PC-9 (cell line): ENCODE measurements around the gene TIGAR. TPM values are rescaled to one million over a fixed set of nuclear protein-coding genes. Genes with fewer than 3 reads are reported as not detected.

ENCODE experiments used
- BruUV-seq: library from RNA; stranded (reverse); fragments of 400-500 nt; replicated peaks from 2 replicates; lab custom pipeline; 2021; lab: Mats Ljungman, UMichigan
- CTCF ChIA-PET: fragments of 300-600 bp; sonication (Branson Sonifier 250); formaldehyde crosslinking; loops from one replicate; lab custom pipeline; 2022; ENCODE audit warnings: antibody characterized with exemption; lab: Charles Lee
- POLR2A ChIA-PET: fragments of 300-600 bp; sonication (Branson Sonifier 250); formaldehyde crosslinking; loops from one replicate; lab custom pipeline; 2022; ENCODE audit warnings: antibody characterized with exemption; ENCODE audit not compliant: unreplicated experiment; lab: Charles Lee
- DNase-seq, 2 experiments: peaks; one replicate each; pipeline versions ENCODE4 v3.0.0 to v3.0.0-alpha.2; 2015 to 2022; ENCODE audit warnings: mixed read lengths in 1 of 2
- H2AFZ ChIP-seq: fragments of 200-600 bp; sonication (generic); 2 replicates; pipeline ENCODE4 v1.8.1; 2017; ENCODE audit warnings: antibody characterized with exemption
- H3F3A ChIP-seq: fragments of 200-600 bp; sonication (generic); 2 replicates; pipeline ENCODE4 v1.8.1; 2017; ENCODE audit warnings: antibody characterized with exemption, mild to moderate bottlenecking, low read depth; ENCODE audit not compliant: insufficient read depth
- H3K27ac ChIP-seq: fragments of 200-600 bp; sonication (generic); 2 replicates; pipeline ENCODE4 v1.6.1; 2016; ENCODE audit warnings: mixed run types
- H3K27me3 ChIP-seq: fragments of 200-600 bp; sonication (generic); 2 replicates; pipeline ENCODE4 v1.6.1; 2016; ENCODE audit warnings: low read depth, mixed run types; ENCODE audit not compliant: insufficient read depth
- H3K36me3 ChIP-seq: fragments of 200-600 bp; sonication (generic); 2 replicates; pipeline ENCODE4 v1.6.1; 2016; ENCODE audit warnings: low read depth, mixed run types
- H3K4me1 ChIP-seq: fragments of 200-600 bp; sonication (generic); replicated peaks from 2 replicates; pipeline ENCODE4 v1.6.1; 2016; ENCODE audit warnings: mixed run types; ENCODE audit not compliant: insufficient read depth
- H3K4me2 ChIP-seq: fragments of 200-600 bp; sonication (generic); 2 replicates; pipeline ENCODE4 v1.6.1; 2017; ENCODE audit warnings: mixed run types
- H3K4me3 ChIP-seq: fragments of 200-600 bp; sonication (generic); 2 replicates; pipeline ENCODE4 v1.6.1; 2016; ENCODE audit warnings: mixed run types
- H3K79me2 ChIP-seq: fragments of 200-600 bp; sonication (generic); 2 replicates; pipeline ENCODE4 v1.6.1; 2017; ENCODE audit warnings: low read depth, mixed run types
- H3K9me2 ChIP-seq: fragments of 200-600 bp; sonication (generic); 2 replicates; pipeline ENCODE4 v1.8.1; 2017; ENCODE audit warnings: mild to moderate bottlenecking; ENCODE audit not compliant: insufficient read depth
- H3K9me3 ChIP-seq: fragments of 200-600 bp; sonication (generic); 2 replicates; pipeline ENCODE4 v1.8.1; 2016; ENCODE audit warnings: low read depth; ENCODE audit not compliant: insufficient read depth
- H4K20me1 ChIP-seq: fragments of 200-600 bp; sonication (generic); 2 replicates; pipeline ENCODE4 v1.8.1; 2017; ENCODE audit not compliant: insufficient read depth
- CTCF ChIP-seq: fragments of 200-600 bp; sonication (generic); conservative IDR thresholded peaks from 2 replicates; pipeline ENCODE4 v1.6.1; 2017; ENCODE audit warnings: mixed run types, antibody characterized with exemption, mild to moderate bottlenecking, moderate library complexity
- EZH2 ChIP-seq: fragments of 200-600 bp; sonication (generic); IDR thresholded peaks from 2 replicates; pipeline ENCODE4 v1.8.0; 2017; ENCODE audit warnings: antibody characterized with exemption, low read depth
- intact Hi-C: fragments of 100-400 bp; cut with micrococcal nuclease; formaldehyde crosslinking; loops from one replicate; pipeline ENCODE4 v1.10.0; 2022; ENCODE audit not compliant: unreplicated experiment
- total RNA-seq: library from RNA; stranded (reverse); gene quantifications from 2 replicates; pipeline ENCODE4 v1.2.3, GENCODE V29; 2021

Gene TIGAR
- total RNA-seq, 1 experiment from 2014 or later, result 13.2 TPM

GRCh38 chr12:4395818-4396217 is 74.8 kb downstream of the TIGAR start:
- no peak overlapping the region for H3K4me3 ChIP-seq
- H3F3A ChIP-seq, result no peaks in the 10 kb centered on the region
- DNase-seq, result no peak
- no peak overlapping the region for H3K4me2 ChIP-seq
- no peaks in the 10 kb centered on the region for H3K79me2 ChIP-seq
- intact Hi-C loops, result no loop called here
- ChIA-PET CTCF (no interaction called here), POLR2A (no interaction called here)
- H3K9me2 ChIP-seq, result no peaks in the 10 kb centered on the region
- H3K27ac ChIP-seq, result no peak overlapping the region
- no peak for TF ChIP-seq EZH2
- TF ChIP-seq CTCF, result no peak
- H2AFZ ChIP-seq, result no peak overlapping the region
- no peaks in the 10 kb centered on the region for H3K9me3 ChIP-seq
- 0 out of 2 replicates have a peak, but pooled peaks cover 10% of the 10 kb centered on the region for H4K20me1 ChIP-seq
- H3K27me3 ChIP-seq, result peaks cover 89% of the 10 kb centered on the region
- H3K36me3 ChIP-seq, result no peaks in the 10 kb centered on the region
- no TSS peak for BruUV-seq
- H3K4me1 ChIP-seq, result no peaks in the 10 kb centered on the region

GRCh38 chr12:4401117-4401516 is 80.1 kb downstream of the TIGAR start:
- H3K4me1 ChIP-seq, result no peaks in the 10 kb centered on the region
- H3K27me3 ChIP-seq, result peaks cover 90% of the 10 kb centered on the region
- H4K20me1 ChIP-seq, result 0 out of 2 replicates have a peak, but pooled peaks cover 8% of the 10 kb centered on the region
- no peaks in the 10 kb centered on the region; the same call in 1 of the 2 replicates for H3K9me3 ChIP-seq
- no peaks in the 10 kb centered on the region for H3K9me2 ChIP-seq
- H3F3A ChIP-seq, result no peaks in the 10 kb centered on the region
- H3K4me2 ChIP-seq, result no peak overlapping the region
- ChIA-PET CTCF (no interaction called here), POLR2A (no interaction called here)
- intact Hi-C loops, result no loop called here
- no peaks in the 10 kb centered on the region for H3K36me3 ChIP-seq
- no peaks in the 10 kb centered on the region for H3K79me2 ChIP-seq
- TF ChIP-seq EZH2 (no peak), CTCF (no peak)
- no peak overlapping the region for H3K4me3 ChIP-seq
- H3K27ac ChIP-seq, result no peak overlapping the region
- BruUV-seq, result no TSS peak
- H2AFZ ChIP-seq, result no peak overlapping the region
- DNase-seq, result no peak

- H3K27me3 ChIP-seq, result peaks cover 88% of the 10 kb centered on the region
- CTCF ChIA-PET, result no interaction called here
- H3K9me2 ChIP-seq, result no peaks in the 10 kb centered on the region
- no peak overlapping the region for H3K4me3 ChIP-seq
- no peak for TF ChIP-seq CTCF
- no peak for TF ChIP-seq EZH2
- H3K4me1 ChIP-seq, result no peaks in the 10 kb centered on the region
- no peaks in the 10 kb centered on the region; the same call in 1 of the 2 replicates for H3K9me3 ChIP-seq
- H4K20me1 ChIP-seq, result 0 out of 2 replicates have a peak, but pooled peaks cover 8% of the 10 kb centered on the region
- no peaks in the 10 kb centered on the region for H3K79me2 ChIP-seq
- H3K27ac ChIP-seq, result no peak overlapping the region
- no peak overlapping the region for H3K4me2 ChIP-seq
- BruUV-seq, result no TSS peak
- H3F3A ChIP-seq, result no peaks in the 10 kb centered on the region
- intact Hi-C loops, result no loop called here
- POLR2A ChIA-PET, result no interaction called here
- H3K36me3 ChIP-seq, result no peaks in the 10 kb centered on the region
- H2AFZ ChIP-seq, result no peak overlapping the region
- no peak for DNase-seq
Observed at GRCh38 chr12:4402996-4403395, 82.0 kb downstream of the TIGAR start.

Other genes starting within 250 kb of the TIGAR start
- 0.09 TPM in 1 of 2 replicates, not detected in the other for gene CCND2, start 47.5 kb upstream of the TIGAR start, total RNA-seq
- gene FGF23, start 58.5 kb downstream of the TIGAR start, total RNA-seq, result not detected in 2 replicates
- not detected in 2 replicates for gene FGF6, start 124.6 kb downstream of the TIGAR start, total RNA-seq
- 50.1 and 54.7 TPM in 2 replicates for gene RAD51AP1, start 217.7 kb downstream of the TIGAR start, total RNA-seq
- 31.7 and 41.8 TPM in 2 replicates for gene DYRK4, start 241.0 kb downstream of the TIGAR start, total RNA-seq